Subcutaneous adipose tissue (tissue), 4 donors: Measurements from ENCODE around the gene ZBTB3. TPM values are rescaled to one million over a fixed set of nuclear protein-coding genes. Genes with fewer than 3 reads are reported as not detected.

Source experiments
- CTCF ChIP-seq: fragments of 450-650 bp; IDR thresholded peaks from one replicate; pipeline ENCODE4 v1.5.1; 2016; ENCODE audit warnings: low read depth, mild to moderate bottlenecking, control low read depth, antibody characterized with exemption, moderate library complexity
- total RNA-seq, 4 donors: library from RNA; depleted of rRNA; stranded (reverse); fragments of >200 nt; gene quantifications; one replicate each; pipeline ENCODE4 v1.1.0, GENCODE V29; 2016

ZBTB3 gene
- total RNA-seq, 4 donors from 2014 or later = 3.9 to 7.7 (median 6.9) TPM

- no peak for TF ChIP-seq CTCF
Measured at GRCh38 chr11:62727872-62728170, 26.1 kb downstream of the ZBTB3 start.

- TF ChIP-seq CTCF = no peak
Measured at GRCh38 chr11:62727165-62727871, 26.6 kb downstream of the ZBTB3 start, which contains the start of gene HNRNPUL2. Gene HNRNPUL2 (minus strand): TSS chr11:62727457. CDS start chr11:62727156, 301 bp downstream.

GRCh38 chr11:62726915-62727164, 27.1 kb downstream of the ZBTB3 start:
- no peak for TF ChIP-seq CTCF

GRCh38 chr11:62726156-62726914, 27.6 kb downstream of the ZBTB3 start:
- no peak for TF ChIP-seq CTCF

GRCh38 chr11:62725646-62726045, 28.3 kb downstream of the ZBTB3 start:
- TF ChIP-seq CTCF = no peak

GRCh38 chr11:62724171-62724570, 29.8 kb downstream of the ZBTB3 start:
- no peak for TF ChIP-seq CTCF

GRCh38 chr11:62721994-62722393, 32.0 kb downstream of the ZBTB3 start:
- no peak for TF ChIP-seq CTCF
